ENCODE results near the gene NUDT21. TPM values are rescaled to one million over a fixed set of nuclear protein-coding genes. Genes with fewer than 3 reads are reported as not detected.
A peak's percentile ranks its signal among the peaks of the same experiment; 100 is the strongest.

Gene NUDT21
- total RNA-seq, 1 experiment from 2014 or later, result 101 TPM

- DNase-seq (ENCODE audit: low read depth), result no peak
Measured at GRCh38 chr16:56462064-56462796, 11.1 kb upstream of the NUDT21 start.

DNA sequence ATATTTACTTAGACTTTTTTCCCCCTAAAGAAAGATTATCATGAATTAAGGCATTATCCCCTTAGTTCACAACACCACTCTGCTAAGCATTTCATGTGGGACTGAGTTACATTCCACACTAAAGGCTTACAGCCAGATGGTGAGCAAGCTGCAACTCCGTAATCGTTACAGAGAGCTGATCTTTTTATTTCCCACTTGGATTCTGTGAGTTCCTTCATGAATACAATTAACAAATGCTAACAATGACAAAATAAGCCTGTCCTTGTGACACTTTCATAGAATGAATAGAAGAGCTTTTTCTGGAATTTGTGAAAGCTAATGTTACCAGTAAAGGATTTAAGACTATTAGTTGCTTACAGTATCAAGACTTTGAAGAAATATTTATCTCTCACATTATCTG is 9.0 kb upstream of the NUDT21 start:
- DNase-seq (ENCODE audit: low read depth), result no peak

DNA sequence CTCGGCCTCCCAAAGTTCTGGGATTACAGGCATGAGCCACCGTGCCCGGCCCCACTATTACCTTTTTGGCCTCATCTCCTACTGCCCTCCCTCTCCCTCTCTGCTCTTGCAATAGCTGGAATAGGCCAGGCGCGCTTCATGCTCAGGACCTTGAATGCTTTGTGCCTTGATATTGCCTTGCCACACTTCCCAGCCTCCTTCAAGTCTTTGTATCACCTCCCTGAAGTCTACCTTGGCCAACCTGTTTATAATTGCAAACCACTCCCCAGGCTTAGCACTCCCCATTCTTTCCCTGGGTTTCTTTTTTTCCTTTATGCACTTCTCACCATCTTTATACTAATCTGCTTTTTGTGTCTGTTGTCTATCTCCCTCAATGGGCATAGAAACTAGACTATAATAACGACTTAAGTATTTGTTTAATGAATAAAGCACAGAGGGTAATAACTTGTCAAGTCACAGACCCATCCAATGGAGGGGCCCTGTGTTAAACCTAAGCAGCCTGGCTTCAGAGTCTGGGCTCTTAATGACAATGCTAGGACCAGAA is 6.9 kb upstream of the NUDT21 start:
- no peak for DNase-seq (ENCODE audit: low read depth)

DNA sequence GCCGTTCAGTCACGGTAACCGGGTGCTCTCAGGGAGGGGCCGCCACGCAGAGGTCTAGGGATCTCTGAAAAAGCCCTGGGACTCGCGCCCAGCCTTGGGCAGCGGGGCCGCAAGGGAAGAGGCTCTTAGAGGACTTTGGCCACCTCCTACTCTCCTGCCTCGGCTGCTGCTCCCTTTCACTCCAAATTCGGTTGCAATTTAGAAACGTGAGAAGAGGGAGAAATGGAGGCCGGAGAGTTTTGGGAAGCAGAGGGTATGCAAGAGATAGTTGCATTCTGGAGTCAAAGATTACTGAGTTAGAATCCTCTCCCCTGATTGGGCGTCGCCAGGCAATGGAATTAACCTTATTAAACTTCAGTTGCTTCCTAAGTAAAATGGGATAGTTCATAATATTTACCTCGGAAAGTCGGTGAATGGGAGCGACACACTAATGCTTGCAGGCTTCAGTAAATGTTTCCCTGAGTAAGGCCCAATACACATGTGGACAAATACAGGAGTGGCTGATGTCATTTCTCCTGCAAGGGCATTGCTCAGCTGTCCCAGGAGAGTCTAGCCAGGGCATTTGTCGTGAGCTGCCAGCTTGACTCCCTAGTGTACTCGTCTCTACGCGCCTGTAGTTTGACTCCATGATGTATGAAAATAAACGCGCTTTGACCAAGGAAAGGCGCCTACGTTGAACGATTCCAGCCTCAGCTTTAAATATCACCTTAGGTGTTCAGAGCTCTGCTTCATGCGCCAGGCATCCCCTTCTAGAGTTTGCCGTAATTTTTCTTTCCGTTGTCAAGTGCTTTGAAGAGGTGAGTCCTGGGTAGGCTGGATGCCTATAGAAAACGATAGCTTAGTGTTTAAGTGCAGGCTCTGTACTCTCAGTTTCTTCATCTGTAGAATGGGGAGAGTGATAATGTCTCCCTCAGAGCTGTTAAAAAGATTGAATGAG is 889 bp upstream of the NUDT21 start:
- DNase-seq (ENCODE audit: low read depth), result peak; percentile 55

- DNase-seq (ENCODE audit: low read depth), result peak; percentile 3
Measured at GRCh38 chr16:56450275-56450985, 702 bp downstream of the NUDT21 start.

DNA sequence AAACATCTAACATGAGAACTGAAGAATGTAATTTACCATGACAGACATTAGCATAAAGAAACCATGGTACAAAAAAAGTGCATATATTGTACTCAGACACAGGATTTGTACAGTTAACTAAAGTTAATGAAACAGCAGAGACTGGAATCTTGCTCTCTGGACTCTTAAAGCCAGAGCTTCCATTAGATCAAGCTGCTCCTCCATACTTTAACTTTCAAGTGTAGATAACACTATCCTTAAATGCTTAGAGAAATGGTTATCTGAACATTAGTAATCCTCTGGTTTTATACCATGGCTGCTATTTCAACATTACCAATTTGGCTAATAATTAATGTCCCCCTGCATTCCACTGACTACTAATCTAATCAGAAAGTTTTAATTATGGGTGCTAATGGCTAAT is 3.1 kb downstream of the NUDT21 start:
- DNase-seq (ENCODE audit: low read depth), result no peak

GRCh38 chr16:56447286-56447685 is 3.8 kb downstream of the NUDT21 start:
- no peak for DNase-seq (ENCODE audit: low read depth)

GRCh38 chr16:56438038-56438437 is 13.1 kb downstream of the NUDT21 start:
- DNase-seq (ENCODE audit: low read depth), result no peak

DNA sequence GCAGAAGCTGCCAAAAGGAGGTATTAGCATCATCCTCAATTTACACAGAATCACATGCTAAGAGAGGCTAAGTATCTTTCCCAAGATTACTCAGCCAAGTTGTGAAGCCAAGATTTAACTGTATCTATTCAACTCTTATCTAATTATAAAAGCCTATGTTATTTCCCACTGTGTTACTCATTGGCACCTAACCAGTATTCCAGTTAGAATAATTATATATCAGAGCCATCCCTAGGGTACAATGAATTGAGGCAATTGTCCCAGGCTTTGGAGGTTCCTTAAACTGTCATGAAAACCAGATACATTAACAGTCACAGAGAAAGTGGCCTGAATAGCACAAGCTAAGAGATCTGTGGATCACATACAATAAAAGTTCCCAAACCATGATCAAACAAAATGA is 14.9 kb downstream of the NUDT21 start:
- no peak for DNase-seq (ENCODE audit: low read depth)

- DNase-seq (ENCODE audit: low read depth), result no peak
Measured at GRCh38 chr16:56428091-56428490, 23.0 kb downstream of the NUDT21 start.

DNA sequence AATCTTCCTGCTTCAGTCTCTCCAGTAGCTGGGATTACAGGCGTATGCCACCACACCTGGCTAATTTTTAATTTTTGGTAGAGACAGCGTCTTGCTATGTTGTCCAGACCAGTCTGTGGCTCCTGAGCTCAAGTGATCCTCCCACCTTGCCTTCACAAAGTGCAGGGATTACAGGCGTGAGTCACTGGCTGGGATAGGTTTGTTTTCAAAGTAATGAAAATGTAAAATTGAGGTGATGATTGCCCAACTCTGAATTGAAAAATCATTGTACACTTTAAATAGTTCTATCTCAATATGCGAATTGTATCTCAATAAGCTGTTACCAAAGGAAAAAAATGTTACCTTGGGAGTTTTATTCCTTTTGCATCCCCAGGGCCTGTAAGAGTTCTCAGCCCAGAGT is 24.5 kb downstream of the NUDT21 start:
- DNase-seq (ENCODE audit: low read depth), result no peak

DNA sequence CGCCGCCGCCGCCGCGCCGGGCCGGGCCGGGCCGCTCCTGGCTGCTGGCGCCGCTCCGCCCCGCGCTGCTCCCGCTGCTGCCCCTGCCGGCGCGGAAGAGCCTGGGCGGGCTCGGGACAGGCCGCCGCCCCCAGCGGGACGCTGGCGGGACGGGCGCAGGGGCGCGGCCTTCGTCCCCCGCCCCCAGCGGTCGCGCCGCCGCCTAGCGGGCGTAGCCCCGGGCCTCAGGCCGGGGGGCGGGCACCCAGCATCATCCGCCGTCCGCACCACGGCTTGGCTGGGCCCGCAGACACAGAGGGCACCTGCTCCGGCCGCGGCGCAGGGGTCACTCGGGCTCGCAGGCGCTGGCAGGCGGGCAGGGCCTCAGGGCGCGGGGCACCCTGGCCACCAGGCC is 25.7 kb downstream of the NUDT21 start, which contains the start of gene AMFR:
Gene AMFR, minus strand, starts transcription at position 107 of the 394 bp plus-strand sequence. CDS start 218 bp downstream, outside the sequence.
- peak; percentile 82 for DNase-seq (ENCODE audit: low read depth)

DNA sequence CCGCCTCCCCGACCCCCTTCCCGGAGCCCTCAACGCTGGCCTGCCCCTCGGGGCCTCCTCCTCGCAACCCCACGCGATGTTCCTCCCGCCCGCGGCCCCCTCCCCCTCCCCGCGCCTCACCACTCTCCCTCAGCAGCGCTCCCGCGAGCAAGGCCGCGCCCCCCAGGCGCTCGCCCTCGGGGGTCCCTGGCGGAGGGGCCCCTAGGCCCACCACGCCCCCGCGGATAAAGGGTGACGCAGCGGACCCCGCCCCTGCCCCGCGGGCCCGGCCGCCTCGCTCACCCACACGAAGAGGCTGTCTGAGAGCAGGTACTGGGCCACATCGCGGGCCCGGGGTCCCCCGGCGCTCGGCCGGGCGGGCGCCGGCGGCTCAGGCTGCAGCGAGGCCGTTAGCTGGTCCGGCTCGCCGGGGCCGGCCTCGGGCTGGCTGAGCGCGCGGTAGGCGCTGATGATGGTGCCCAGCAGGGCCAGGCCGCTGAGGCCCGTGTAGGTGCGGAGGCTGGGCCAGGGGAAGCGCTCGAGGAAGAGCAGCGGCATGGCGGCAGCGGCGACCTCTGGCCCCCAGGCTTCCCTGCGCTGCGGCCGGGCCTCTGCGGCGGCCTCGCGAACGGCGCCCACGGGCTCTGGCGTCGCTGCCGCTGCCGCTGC is 26.2 kb downstream of the NUDT21 start:
- peak; percentile 20 for DNase-seq (ENCODE audit: low read depth)

DNA sequence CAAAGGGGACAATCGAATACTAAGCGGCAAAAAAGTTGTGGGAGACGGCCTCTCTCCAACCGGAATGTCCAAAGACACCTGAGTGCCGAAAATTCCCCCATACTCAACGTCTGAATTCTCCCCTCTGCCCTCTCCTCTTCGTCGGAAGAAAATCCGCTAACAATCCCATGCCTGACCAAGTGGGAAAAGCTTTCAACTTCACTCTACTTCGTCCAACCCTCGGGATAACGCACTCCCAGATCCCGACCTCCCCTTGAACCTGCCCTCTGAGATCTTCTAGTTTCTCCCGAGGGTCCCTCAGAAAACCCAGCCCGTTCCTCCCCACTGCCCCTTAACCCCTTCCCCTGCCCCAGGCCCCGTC is 26.7 kb downstream of the NUDT21 start:
- peak; percentile 17 for DNase-seq (ENCODE audit: low read depth)

GRCh38 chr16:56423584-56424403 is 27.3 kb downstream of the NUDT21 start:
- DNase-seq (ENCODE audit: low read depth), result no peak

DNA sequence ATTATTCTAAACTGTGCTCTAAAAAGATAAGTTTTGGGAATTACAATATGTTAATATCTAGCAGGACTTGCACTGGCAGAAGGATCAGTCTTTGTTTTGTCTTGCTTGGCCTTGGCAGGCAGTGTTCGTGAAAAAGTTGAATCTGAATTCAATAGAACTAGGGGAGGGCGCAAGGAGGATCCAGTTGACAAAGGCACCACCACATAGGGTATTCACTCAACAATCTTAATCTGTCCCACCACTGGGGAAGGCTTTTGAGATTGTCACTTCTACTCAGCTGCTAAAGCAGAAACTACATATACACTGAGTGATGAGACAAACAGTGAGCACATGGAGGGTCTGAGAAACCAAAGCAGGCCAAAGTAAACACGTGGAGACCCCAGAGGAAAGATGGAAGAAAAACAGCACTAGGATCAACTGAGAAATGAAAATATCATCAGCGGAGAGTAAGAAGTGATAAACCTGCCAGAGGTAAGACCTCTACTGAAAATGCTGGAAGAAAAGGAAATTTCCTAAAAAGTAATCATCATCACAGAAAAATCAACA is 28.2 kb downstream of the NUDT21 start:
- no peak for DNase-seq (ENCODE audit: low read depth)

DNA sequence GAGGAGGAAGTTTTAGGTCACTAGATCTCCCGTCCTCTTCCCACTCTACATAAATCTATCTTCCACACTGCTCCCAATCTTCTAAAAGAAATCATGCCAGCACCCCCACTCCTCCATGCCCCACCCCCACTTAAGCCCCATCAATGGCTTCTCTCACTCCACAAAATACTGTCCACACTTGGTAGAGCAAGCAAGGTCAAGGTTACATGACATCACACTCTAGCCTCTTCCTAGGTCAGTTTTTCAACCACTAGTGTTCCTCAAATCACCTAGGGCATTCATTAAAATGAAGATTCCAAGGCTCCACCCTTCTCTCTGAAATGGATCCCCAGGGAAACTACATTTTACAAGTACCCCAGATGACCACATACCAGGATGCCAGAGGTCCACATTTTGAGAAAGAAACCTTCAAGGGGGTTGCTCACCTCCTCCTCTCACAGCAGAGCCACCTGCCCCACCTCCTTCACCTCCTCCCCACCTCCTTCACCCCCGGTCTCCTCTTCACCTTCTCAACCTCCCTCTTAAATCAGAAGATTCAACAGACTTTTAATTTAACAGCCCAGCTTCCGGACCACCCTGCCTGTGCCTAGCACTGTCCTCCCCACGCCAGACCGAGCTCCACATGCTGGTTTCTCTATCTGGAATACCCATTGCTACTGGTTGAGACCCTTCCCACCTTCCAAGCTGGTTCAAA is 29.0 kb downstream of the NUDT21 start:
- DNase-seq (ENCODE audit: low read depth), result no peak

- DNase-seq (ENCODE audit: low read depth), result no peak
Measured at GRCh38 chr16:56421313-56421712, 29.8 kb downstream of the NUDT21 start.

DNA sequence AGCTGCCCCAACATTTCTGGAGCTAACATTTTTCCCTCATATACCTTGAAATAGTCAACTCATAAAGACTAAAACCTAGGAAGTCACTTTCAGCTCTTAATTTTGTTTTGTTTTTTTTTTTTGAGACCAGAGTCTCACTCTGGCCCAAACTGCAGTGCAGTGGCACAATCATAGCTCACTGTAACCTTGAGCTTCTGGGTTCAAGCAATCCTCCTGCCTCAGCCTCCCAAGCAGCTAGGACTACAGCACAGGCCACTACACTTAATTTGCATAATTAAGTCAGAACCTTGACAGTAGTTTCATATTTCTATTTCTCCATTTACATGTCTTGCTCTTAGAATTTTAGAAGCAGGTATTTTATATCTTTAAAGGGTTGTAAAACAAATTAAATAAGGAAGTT is 30.5 kb downstream of the NUDT21 start:
- no peak for DNase-seq (ENCODE audit: low read depth)

Measured in RPMI7951 (cell line).